ENCODE measurements around the gene PASD1. TPM values are rescaled to one million over a fixed set of nuclear protein-coding genes. Genes with fewer than 3 reads are reported as not detected.

Gene PASD1
- total and polyA plus RNA-seq, 10 of the 15 experiments (the other 5 are each of a cell fraction or from before 2014, with no cell fraction given) = under 0.01 to 0.01 TPM; not detected in 8

DNA sequence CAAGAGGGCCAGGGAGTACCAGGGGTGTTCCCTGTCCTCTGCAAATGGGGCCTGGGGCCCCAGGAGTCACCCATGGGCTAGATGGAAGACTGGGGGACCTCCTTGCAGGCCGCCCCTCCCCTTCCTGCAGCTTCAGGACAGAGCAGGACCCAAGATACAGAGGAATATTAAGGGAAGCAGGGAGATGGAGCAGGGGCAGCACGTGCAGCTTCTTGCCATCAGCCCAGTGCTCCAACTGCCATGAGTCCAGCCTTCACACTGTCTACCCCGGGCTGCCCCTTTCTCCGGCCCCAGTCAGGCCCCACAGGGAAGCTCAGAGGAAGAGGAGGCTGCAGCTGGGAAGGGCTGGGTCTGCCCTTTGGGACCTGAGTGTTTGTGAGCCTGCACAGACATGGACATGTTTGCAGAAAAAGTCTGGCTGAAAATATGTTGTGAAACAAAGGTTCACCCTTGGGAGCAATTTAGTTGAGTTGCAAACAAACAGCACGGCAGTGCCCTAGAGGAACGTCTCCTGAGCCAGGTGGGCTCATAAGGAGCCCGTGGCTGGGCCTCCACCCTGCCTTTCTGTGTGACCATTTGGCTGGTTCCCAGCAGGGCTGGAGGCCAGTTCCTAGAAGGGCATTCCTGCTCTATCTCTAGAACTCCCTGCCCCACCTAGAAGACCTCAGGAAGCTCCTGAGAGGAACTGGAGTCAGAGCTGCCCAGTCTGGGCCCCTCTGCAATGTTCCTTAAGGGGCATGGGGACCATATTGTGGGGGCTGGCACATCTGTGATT lies 161.3 kb downstream of the PASD1 start:
- H3K79me2 ChIP-seq (ENCODE audit: control insufficient read depth, insufficient read depth, low read length) = no peaks in the 10 kb centered on the region
- 7% methylated on average over 7 of the region's 7 CpGs for WGBS (ENCODE audit: insufficient coverage, insufficient replicate concordance, low lambda C conversion rate, missing lambda C conversion rate)
- TF ChIP-seq NBN (IDR thresholded peaks at IDR 0.05) (no peak), RBBP5 (conservative IDR thresholded peaks at IDR 0.05) (no peak), NFXL1 (IDR thresholded peaks at IDR 0.05; ENCODE audit: borderline replicate concordance) (no peak), IKZF2 (IDR thresholded peaks at IDR 0.05) (no peak), HCFC1 (IDR thresholded peaks at IDR 0.05; ENCODE audit: low read length) (no peak), CHD4 (IDR thresholded peaks at IDR 0.05) (no peak), NFYA (IDR thresholded peaks at IDR 0.05; ENCODE audit: borderline replicate concordance, low read depth, low read length) (no peak), SMAD1 (IDR thresholded peaks at IDR 0.05; ENCODE audit: low read depth, partially characterized antibody) (no peak), ZNF274 (IDR thresholded peaks at IDR 0.05; ENCODE audit: insufficient read depth, insufficient read length) (no peak), MTA3 (IDR thresholded peaks at IDR 0.05; ENCODE audit: borderline replicate concordance, low read length) (no peak), TARDBP (IDR thresholded peaks at IDR 0.05; ENCODE audit: borderline replicate concordance) (no peak), GATAD2B (conservative IDR thresholded peaks at IDR 0.05; ENCODE audit: low read depth) (no peak), BRCA1 (IDR thresholded peaks at IDR 0.05; ENCODE audit: low read depth, low read length) (no peak), ZBED1 (IDR thresholded peaks at IDR 0.05; ENCODE audit: borderline replicate concordance) (no peak), JUND (IDR thresholded peaks at IDR 0.05; ENCODE audit: low read depth, low read length) (no peak)
- TF ChIP-seq, protein P1, sequence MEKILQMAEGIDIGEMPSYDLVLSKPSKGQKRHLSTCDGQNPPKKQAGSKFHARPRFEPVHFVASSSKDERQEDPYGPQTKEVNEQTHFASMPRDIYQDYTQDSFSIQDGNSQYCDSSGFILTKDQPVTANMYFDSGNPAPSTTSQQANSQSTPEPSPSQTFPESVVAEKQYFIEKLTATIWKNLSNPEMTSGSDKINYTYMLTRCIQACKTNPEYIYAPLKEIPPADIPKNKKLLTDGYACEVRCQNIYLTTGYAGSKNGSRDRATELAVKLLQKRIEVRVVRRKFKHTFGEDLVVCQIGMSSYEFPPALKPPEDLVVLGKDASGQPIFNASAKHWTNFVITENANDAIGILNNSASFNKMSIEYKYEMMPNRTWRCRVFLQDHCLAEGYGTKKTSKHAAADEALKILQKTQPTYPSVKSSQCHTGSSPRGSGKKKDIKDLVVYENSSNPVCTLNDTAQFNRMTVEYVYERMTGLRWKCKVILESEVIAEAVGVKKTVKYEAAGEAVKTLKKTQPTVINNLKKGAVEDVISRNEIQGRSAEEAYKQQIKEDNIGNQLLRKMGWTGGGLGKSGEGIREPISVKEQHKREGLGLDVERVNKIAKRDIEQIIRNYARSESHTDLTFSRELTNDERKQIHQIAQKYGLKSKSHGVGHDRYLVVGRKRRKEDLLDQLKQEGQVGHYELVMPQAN (conservative IDR thresholded peaks at IDR 0.05) = no peak
- TF ChIP-seq, protein P2, sequence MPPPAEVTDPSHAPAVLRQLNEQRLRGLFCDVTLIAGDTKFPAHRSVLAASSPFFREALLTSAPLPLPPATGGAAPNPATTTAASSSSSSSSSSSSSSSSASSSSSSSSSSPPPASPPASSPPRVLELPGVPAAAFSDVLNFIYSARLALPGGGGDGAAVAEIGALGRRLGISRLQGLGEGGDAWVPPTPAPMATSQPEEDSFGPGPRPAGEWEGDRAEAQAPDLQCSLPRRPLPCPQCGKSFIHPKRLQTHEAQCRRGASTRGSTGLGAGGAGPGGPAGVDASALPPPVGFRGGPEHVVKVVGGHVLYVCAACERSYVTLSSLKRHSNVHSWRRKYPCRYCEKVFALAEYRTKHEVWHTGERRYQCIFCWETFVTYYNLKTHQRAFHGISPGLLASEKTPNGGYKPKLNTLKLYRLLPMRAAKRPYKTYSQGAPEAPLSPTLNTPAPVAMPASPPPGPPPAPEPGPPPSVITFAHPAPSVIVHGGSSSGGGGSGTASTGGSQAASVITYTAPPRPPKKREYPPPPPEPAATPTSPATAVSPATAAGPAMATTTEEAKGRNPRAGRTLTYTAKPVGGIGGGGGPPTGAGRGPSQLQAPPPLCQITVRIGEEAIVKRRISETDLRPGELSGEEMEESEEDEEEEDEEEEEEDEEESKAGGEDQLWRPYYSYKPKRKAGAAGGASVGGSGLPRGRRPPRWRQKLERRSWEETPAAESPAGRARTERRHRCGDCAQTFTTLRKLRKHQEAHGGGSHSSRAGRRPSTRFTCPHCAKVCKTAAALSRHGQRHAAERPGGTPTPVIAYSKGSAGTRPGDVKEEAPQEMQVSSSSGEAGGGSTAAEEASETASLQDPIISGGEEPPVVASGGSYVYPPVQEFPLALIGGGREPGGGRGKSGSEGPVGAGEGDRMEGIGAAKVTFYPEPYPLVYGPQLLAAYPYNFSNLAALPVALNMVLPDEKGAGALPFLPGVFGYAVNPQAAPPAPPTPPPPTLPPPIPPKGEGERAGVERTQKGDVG (CRISPR knock-in tag; IDR thresholded peaks at IDR 0.05) = no peak
- SMC1A ChIA-PET (ENCODE audit: uncharacterized antibody, unreplicated experiment) = no interaction called here
- no peak overlapping the region for H3K27ac ChIP-seq (ENCODE audit: control insufficient read depth, insufficient read depth)
- RAD21 ChIA-PET (ENCODE audit: unreplicated experiment) = no interaction called here
- H3K4me2 ChIP-seq (ENCODE audit: control insufficient read depth, insufficient read depth) = no peak overlapping the region
- ATAC-seq (no peak), FAIRE-seq (no peak), DNase-seq (ENCODE audit: low read depth, low spot score) (no peak)
- intact Hi-C loops (cut with micrococcal nuclease; ENCODE audit: unreplicated experiment) (no loop called here), in situ Hi-C loops (cut with MboI) (no loop called here)
- CTCF ChIA-PET = no interaction called here
- H2AFZ ChIP-seq (ENCODE audit: control insufficient read depth, low read depth, low read length) = no peak overlapping the region
- no peaks in the 10 kb centered on the region for H3K36me3 ChIP-seq (ENCODE audit: control insufficient read depth in 2 of 2, insufficient read depth in 2 of 2, low read length in 1 of 2)
- POLR2A ChIA-PET = no interaction called here
- H3K9ac ChIP-seq (ENCODE audit: control insufficient read depth, insufficient read depth, low read length) = no peak overlapping the region
- H4K20me1 ChIP-seq (ENCODE audit: control insufficient read depth, insufficient read depth) = no peaks in the 10 kb centered on the region
- H3K9me3 ChIP-seq (replicated peaks; ENCODE audit: control insufficient read depth, insufficient read depth, low read length) = no peaks in the 10 kb centered on the region
- H3K4me1 ChIP-seq (ENCODE audit: control insufficient read depth, insufficient read depth, low read length) = no peaks in the 10 kb centered on the region
- no TSS peak for BruUV-seq (replicated peaks)
- H3K4me3 ChIP-seq = no peak overlapping the region
- no peaks in the 10 kb centered on the region for H3K27me3 ChIP-seq (replicated peaks in 1 of 2; ENCODE audit: control insufficient read depth in 2 of 2, insufficient read depth in 2 of 2, low read length in 1 of 2)
